GM21526 (cell line): ENCODE data around the gene TNFSF15.
A peak's percentile ranks its signal among the peaks of the same experiment; 100 is the strongest.
"Not testable (repeated sequence)": the region's sequence is repeated elsewhere in the genome, so short reads cannot be mapped to it uniquely, and the experiment has no call there.

ENCODE experiments used
- ATAC-seq: cut with Tn5 transposase; IDR thresholded peaks from one replicate; pipeline ENCODE4 v1.9.1; 2021; ENCODE audit warnings: moderate library complexity; ENCODE audit not compliant: unreplicated experiment, low FRiP score

Gene TNFSF15

DNA sequence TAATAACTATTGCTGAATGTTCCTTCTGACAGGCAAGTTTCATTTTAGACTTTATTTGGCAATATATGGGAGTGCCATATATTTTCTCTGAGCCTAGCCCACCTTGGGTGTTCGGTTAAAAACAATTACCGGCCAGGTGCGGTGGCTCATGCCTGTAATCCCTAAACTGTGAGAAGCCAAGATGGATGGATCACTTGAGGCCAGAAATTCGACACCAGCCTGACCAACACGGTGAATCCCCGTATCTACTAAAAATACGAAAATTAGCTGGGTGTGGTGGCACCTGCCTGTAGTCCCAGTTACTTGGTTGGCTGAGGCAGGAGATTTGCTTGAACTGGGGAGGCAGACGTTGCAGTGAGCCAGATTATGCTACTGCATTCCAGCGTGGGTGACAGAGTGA lies 47.9 kb downstream of the TNFSF15 start:
- ATAC-seq, result no peak

DNA sequence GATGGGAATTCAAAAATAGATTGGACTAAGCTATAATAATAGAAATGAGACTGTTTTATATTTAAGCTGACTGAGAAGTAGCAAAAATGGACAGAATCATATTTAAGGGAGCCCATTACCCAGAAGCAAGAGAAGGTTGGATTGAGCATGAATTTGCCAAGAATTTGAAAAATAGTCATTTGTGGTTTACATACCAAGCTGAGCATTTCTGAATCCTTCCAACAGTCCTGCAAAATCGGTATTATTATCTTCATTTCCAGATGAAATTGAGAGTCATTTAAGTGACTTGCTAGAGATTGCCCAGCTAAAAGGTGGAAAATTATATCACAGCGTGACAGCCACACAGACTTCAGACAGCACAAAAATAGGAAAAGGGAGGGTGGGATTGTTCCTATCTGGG lies 48.4 kb downstream of the TNFSF15 start:
- ATAC-seq, result no peak

DNA sequence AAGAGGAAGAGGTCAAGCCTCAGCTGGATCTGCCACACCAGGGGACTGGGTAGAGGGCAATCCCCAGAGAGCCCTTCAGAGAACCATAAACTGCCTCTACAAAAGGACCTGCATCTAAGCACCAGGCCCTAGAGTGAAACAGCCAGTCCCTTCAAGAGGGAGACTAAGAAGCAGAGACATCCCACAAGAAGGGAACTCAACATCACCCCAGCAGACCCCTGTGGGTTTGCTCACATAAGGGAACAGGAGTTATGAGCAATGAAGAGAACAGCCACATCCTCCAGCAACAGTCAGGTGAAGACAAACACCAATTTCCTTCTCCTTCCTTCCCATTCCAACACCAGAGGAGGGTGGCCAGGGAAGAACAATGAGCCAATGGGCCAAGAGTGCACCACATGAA lies 48.9 kb downstream of the TNFSF15 start:
- no peak for ATAC-seq

DNA sequence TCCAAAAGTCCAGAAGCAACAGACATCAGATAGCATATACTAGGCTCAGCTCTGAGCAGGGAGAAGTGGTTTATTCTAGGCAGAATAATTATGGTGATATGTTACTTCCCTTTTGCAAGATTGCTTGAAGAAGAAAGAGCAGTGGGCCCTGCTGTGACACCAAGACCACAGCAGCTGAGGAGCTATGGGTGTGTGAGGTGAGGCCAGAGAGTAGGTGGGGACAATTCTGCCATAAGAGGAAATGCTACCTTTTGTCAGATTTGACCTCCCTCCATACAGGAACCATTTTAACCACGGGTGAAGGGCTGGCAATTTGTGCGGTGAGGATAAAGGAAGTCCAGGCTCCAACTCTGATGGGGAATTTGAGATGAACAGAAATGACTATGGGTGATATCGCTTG lies 51.3 kb downstream of the TNFSF15 start:
- ATAC-seq, result peak; percentile 65

DNA sequence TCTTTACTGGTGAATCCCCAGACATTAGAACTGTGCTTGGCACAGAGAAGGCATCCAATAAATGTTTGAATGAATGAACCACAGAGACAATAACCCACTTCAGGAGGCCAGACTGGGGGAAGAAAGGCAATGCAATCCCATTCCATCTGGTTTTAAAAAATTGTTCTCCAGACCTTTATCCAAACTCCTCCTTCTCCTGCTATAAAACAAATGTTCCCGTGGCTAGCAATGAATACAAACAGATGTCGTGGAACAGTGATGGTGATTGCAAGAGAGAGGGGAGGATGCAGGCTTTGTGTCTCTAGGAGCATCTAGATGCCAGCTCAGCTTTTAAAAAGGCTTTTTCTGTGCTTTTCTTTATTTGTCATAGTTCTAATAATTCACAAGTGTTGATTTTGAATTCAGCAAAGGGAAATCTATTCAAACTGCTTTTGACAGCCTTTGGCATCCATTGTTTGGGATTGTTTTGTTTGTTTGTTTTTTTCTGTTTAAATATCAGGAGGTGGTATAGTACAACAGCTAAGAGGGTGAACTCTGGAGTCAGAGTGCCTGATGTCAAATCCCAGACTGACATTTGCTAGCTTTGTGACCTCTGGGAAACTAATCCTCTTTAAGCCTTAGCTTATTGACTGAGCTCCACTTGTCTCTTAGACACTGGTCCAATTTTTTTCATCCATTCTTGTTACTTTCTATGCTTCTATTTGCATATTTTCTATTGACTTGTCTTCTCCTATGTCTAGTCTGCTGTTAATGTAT lies 59.1 kb downstream of the TNFSF15 start:
- ATAC-seq, result no peak

DNA sequence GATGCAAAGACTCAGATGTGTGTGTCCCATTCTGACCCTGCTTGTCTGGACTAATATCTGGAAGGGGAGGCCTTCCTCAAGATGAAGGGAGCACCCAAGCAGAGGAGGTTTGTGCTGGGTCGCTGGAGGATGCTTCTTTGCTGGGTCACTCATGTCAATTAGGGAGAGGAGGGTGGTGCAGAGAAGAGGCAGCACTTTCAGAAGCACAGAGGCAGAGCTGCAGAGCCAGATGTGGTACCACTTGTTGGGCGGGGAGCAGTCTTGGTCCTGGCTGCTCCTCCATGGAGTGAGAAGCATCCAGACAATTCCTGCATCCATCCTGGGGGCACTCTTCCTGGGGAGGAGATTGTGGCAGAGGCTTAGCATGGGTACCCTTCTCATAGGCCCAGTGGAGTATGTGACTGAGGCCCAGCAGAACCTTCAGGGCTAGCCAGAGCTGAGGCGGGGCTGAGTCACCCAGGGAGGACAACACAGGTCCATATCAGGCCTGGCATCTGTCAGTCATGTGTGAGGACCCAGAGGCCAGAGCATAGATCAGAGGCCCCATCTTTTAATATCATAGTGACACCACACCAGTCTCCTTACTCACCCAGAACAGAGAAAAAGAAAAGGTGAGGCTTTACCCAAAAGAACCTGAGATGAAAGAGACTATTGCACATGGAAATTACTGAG lies 59.8 kb downstream of the TNFSF15 start:
- no peak for ATAC-seq

DNA sequence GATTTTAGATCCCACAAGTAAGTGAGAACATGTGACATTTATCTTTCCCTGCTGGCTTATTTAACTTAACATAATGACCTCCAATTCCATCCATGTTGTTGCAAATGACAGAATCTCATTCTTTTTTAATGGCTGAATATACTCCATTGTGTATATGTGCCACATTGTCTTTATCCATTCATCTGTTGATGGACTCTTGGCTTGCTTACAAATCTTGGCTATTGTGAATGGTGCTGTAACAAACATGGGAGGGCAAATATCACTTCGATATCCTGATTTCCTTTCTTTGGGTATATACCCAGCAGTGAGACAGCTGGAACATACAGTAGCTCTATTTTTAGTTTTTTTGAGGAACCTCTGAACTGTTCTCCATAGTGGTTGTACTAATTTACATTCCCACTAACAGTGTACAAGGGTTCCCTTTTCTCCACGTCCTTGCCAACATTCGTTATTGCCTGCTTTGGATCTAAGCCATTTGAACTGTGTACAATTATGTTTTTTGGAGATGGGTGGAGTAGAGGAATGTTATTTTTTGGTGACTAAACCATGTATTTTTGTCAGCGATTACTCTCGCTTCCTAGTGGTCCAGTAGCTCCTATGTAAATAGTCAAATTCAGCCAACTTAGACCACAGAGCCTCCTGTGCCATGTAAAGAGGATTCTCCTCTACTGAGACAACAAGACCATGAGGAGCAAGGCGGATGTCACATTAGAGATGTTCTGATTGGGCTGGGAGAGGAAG lies 60.6 kb downstream of the TNFSF15 start:
- ATAC-seq, result no peak

DNA sequence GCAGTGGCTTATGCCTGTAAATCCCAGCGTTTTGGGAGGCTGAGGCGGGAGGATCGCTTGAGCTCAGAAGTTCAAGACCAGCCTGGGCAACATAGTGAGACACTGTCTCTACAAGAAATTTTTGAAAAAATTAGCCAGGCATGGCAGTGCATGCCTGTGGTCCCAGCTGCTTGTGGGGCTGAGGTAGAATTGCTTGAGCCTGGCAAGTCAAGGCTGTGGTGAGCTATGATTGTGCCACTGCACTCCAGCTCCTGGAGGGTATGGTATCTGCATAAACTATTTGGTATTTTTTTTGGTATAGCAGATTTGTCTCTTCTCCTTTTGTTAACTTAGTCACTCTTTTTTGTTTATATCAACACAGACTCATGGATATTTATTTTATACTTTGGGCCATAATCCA lies 62.4 kb downstream of the TNFSF15 start:
- ATAC-seq, result no peak

DNA sequence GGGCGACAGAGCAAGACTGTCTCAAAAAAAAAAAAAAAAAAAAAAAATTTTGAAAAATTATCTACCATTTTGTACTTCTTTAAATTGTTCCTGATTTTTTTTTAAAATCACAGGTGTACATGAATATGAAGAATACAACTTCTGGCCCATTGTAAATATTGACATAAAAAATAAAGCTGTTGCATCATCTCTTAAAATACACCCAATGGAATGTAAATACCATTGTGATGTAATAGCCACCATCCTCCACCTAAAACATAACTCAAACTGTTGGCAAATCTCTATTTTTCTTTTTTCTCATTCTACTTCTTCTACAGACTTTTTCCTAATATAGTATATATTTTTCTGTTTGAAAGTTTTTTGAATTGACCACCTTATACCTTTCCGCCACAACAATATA lies 62.9 kb downstream of the TNFSF15 start:
- no peak for ATAC-seq

DNA sequence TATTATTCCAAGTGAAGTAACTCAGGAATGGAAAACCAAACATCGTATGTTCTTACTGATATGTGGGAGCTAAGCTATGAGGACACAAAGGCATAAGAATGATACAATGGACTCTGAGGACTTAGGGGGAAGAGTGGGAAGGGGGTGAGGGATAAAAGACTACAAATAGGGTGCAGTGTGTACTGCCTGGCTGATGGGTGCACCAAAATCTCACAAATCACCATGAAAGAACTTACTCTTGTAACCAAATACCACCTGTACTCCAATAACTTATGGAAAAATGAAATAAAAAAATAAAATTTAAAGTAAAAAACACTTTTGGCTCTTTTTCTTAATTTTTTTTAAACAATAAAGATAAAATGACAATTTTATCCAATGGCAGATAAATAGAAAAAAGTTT lies 64.3 kb downstream of the TNFSF15 start:
- ATAC-seq, result not testable (repeated sequence)

DNA sequence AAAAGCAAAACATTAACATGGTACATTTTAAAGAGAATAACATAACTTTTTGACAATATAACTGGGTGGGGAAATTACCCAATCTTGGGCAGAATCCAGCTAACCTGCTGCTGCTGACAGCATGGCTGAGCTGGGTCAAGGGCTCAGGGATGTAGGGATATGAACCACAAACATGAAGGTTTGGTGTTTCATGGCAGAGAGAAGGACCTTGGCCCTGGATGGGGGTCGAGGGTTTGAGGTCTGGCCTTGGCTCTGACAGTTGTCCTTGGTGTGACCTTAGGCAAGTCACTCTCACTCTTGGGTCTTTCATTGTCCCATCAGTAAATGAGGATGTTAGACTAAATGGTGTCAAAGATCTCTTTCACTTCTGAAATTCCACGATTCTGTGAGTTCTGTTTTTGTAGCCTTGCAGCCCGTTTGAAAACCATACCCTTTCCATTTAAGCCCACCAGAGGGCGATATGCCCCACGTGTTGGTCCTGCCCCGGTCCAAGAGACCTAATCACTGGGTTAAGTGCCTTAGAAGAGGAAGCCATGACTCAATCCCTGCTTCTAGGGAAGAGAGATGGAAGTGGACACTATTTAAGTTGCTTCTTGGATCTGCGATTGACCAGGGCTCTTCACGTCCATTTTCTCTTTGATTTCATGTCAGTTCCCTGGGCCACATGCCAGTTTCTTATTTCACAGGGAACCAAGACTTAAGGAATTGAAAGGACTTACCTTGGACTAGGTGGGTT lies 67.1 kb downstream of the TNFSF15 start:
- ATAC-seq, result peak; percentile 70

DNA sequence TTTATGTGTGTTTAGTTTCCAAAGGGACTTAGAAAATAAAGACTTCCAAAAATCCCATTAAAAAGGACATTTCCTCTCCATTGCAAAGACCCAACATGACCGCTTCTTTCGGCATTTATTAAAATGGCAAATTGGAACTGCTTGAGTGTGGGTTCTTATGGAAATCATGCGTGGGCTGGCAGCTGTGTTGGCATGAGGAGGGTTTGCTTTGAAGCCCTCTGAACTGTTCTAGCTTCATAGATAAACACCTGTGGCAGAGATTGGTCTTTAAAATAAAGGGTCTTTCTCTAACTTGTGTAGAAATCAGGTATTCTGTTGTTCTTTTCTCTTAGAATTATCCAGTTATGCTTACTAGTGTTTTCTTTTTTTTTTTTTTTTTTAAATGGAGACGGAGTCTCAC lies 68.0 kb downstream of the TNFSF15 start:
- no peak for ATAC-seq

DNA sequence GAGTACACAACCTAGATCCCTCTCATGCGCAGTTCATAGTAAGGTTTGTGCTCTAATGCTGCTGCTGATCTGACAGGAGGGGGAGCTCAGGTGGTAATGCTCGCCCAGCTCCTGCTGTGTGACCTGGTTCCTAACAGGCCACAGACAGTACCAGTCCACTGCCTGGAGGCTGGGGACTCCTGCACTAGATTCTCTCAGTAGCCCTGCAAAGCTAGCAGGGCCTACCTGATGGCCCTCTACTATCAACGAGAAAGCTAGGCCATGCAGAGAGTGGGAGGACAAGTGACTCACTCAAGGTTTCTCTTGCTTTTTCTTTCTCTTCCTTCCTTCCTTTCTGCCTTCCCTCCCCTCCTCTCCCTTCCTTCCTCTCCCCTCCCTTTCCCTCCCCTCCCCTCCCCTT lies 68.7 kb downstream of the TNFSF15 start:
- no peak for ATAC-seq

DNA sequence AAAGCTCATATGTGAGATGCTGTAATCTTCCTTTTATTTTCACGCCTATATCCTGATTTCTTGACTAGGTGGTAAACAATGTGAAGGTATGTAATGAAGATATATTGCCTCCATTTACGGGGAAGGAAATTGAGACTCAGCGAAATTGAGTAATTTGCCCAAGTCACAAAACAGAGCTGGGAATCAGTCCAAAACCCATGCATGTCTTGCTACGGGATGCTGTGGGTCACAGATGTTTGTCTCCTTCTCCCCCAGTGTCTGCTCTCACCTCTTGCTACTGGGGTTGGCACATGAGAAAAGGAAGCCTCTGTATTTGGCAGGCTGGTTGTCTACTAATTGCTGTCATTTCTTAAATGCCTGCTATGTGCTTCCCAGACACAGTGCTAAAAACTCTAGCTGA lies 70.1 kb downstream of the TNFSF15 start:
- ATAC-seq, result no peak

DNA sequence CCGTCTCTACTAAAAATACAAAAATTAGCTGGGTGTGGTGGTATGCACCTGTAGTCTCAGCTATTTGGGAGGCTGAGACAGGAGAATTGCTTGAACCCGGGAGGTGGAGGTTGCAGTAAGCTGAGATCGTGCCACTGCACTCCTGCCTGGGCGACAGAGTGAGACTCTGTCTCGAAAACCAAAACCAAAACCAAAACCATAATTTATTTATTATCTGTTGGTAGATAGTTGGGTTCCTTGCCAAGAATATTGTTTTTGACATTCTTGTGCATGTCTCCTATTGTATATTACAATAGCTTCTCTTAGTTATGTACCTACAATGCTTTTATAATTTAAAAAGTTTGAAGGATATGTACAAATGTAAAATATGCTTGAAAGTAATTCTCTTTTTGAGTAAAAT lies 70.7 kb downstream of the TNFSF15 start:
- ATAC-seq, result not testable (repeated sequence)
